ENCODE measurements around the gene TNIP2.
"Not testable (repeated sequence)": the region's sequence is repeated elsewhere in the genome, so short reads cannot be mapped to it uniquely, and the experiment has no call there.

The TNIP2 gene

DNA sequence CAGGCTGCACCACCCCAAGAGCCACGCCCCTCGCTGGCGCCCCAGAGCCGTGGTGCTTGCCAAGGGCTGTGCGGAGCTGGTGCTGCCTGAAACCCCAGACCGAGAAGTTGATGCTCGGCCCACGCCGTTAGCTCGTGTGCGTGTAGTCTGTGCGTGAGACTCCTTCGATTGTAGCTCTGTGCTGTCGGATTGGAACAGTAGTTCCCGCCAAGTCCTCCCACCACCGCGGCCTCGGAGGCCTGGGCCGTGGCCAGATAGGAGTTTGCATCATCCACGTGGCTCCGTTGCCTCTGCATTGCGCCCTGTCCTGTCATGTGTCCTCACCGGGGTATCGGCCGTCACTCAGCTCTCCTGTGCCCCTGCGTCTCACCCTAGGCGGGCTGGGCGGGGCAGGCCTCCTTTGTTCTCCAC is 24.2 kb downstream of the TNIP2 start:
- H3K9me3 ChIP-seq (ENCODE audit: control insufficient read depth, insufficient read depth, low read length), result no peaks in the 10 kb centered on the region
- no peak overlapping the region for H3K9ac ChIP-seq (ENCODE audit: low read depth, low read length)
- H3K4me3 ChIP-seq (ENCODE audit: low read depth, low read length), result no peak overlapping the region
- H3K4me1 ChIP-seq (ENCODE audit: control insufficient read depth, insufficient read depth, low read length), result no peaks in the 10 kb centered on the region
- peaks cover 18% of the 10 kb centered on the region for H3K36me3 ChIP-seq (ENCODE audit: control insufficient read depth, insufficient read depth, low read length)
- no peaks in the 10 kb centered on the region for H3K27me3 ChIP-seq (ENCODE audit: control insufficient read depth, insufficient read depth, low read length)

DNA sequence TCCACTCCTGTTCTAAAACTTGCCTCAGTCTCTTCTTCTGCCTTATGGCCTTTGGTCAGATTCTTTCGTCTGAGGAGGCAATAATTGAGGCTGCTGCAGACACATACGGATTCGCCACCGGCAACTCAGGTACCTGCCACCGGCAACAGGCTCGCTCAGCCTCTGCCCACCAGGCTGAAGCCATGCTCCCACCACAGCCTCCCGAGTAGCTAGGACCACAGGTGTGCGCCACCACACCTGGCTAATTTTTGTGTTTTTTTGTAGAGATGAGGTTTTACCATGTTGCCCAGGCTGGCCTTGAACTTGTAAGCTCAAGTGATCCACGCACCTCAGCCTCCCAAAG is 26.6 kb downstream of the TNIP2 start:
- H3K9me3 ChIP-seq (ENCODE audit: control insufficient read depth, insufficient read depth, low read length), result no peaks in the 10 kb centered on the region
- no peak overlapping the region for H3K4me3 ChIP-seq (ENCODE audit: low read depth, low read length)
- no peaks in the 10 kb centered on the region for H3K27me3 ChIP-seq (ENCODE audit: control insufficient read depth, insufficient read depth, low read length)
- no peak overlapping the region for H3K9ac ChIP-seq (ENCODE audit: low read depth, low read length)
- H3K36me3 ChIP-seq (ENCODE audit: control insufficient read depth, insufficient read depth, low read length), result peaks cover 18% of the 10 kb centered on the region
- H3K4me1 ChIP-seq (ENCODE audit: control insufficient read depth, insufficient read depth, low read length), result no peaks in the 10 kb centered on the region

GRCh38 chr4:2728806-2729532 is 27.2 kb downstream of the TNIP2 start:
- H3K27me3 ChIP-seq (ENCODE audit: control insufficient read depth, insufficient read depth, low read length), result no peaks in the 10 kb centered on the region

GRCh38 chr4:2728221-2728620 is 27.9 kb downstream of the TNIP2 start:
- Histone ChIP-seq H3K9me3 (ENCODE audit: control insufficient read depth, insufficient read depth, low read length) (no peaks in the 10 kb centered on the region), H3K9ac (ENCODE audit: low read depth, low read length) (no peak overlapping the region), H3K27me3 (ENCODE audit: control insufficient read depth, insufficient read depth, low read length) (no peaks in the 10 kb centered on the region), H3K4me3 (ENCODE audit: low read depth, low read length) (no peak overlapping the region), H3K36me3 (ENCODE audit: control insufficient read depth, insufficient read depth, low read length) (peaks cover 18% of the 10 kb centered on the region), H3K4me1 (ENCODE audit: control insufficient read depth, insufficient read depth, low read length) (no peaks in the 10 kb centered on the region)

More at GRCh38 chr4:2728806-2729532, 27.2 kb downstream of the TNIP2 start:
- H3K4me1 ChIP-seq (ENCODE audit: control insufficient read depth, insufficient read depth, low read length), result no peaks in the 10 kb centered on the region
- H3K9me3 ChIP-seq (ENCODE audit: control insufficient read depth, insufficient read depth, low read length), result no peaks in the 10 kb centered on the region
- H3K4me3 ChIP-seq (ENCODE audit: low read depth, low read length), result no peak overlapping the region
- H3K9ac ChIP-seq (ENCODE audit: low read depth, low read length), result no peak overlapping the region
- H3K36me3 ChIP-seq (ENCODE audit: control insufficient read depth, insufficient read depth, low read length), result peaks cover 18% of the 10 kb centered on the region

- not testable (repeated sequence) for H3K4me3 ChIP-seq (ENCODE audit: low read depth, low read length); H3K27me3 ChIP-seq (ENCODE audit: control insufficient read depth, insufficient read depth, low read length); H3K9ac ChIP-seq (ENCODE audit: low read depth, low read length); H3K4me1 ChIP-seq (ENCODE audit: control insufficient read depth, insufficient read depth, low read length); H3K9me3 ChIP-seq (ENCODE audit: control insufficient read depth, insufficient read depth, low read length)
- peaks cover 17% of the 10 kb centered on the region for H3K36me3 ChIP-seq (ENCODE audit: control insufficient read depth, insufficient read depth, low read length)
These were observed 29.3 kb downstream of the TNIP2 start for GRCh38 chr4:2726881-2727280.

GRCh38 chr4:2725380-2725779 is 30.8 kb downstream of the TNIP2 start:
- no peaks in the 10 kb centered on the region for H3K27me3 ChIP-seq (ENCODE audit: control insufficient read depth, insufficient read depth, low read length)
- no peaks in the 10 kb centered on the region for H3K9me3 ChIP-seq (ENCODE audit: control insufficient read depth, insufficient read depth, low read length)
- peaks cover 16% of the 10 kb centered on the region for H3K36me3 ChIP-seq (ENCODE audit: control insufficient read depth, insufficient read depth, low read length)
- no peak overlapping the region for H3K4me3 ChIP-seq (ENCODE audit: low read depth, low read length)
- H3K4me1 ChIP-seq (ENCODE audit: control insufficient read depth, insufficient read depth, low read length), result no peaks in the 10 kb centered on the region
- H3K9ac ChIP-seq (ENCODE audit: low read depth, low read length), result no peak overlapping the region

DNA sequence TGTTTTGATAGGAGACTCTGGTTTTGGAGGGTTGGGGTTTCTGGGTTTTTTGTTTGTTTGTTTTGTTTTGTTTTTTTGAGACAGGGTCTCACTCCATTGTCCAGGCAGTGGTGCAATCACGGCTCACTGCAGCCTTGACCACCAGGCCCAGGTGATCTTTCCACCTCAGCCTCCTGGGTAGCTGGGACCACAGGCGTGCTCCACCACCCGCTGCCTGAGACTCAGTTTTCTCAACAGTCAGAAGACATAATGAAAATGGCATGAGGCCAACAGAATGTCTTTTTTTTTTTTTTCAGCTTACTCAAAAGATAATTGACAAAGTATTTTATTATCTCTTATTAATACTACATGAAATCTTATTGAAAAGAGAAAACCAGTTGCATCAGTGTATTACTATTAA is 32.4 kb downstream of the TNIP2 start:
- Histone ChIP-seq H3K9ac (ENCODE audit: low read depth, low read length) (no peak overlapping the region), H3K36me3 (ENCODE audit: control insufficient read depth, insufficient read depth, low read length) (peaks cover 14% of the 10 kb centered on the region), H3K9me3 (ENCODE audit: control insufficient read depth, insufficient read depth, low read length) (no peaks in the 10 kb centered on the region), H3K4me3 (ENCODE audit: low read depth, low read length) (no peak overlapping the region), H3K4me1 (ENCODE audit: control insufficient read depth, insufficient read depth, low read length) (no peaks in the 10 kb centered on the region), H3K27me3 (ENCODE audit: control insufficient read depth, insufficient read depth, low read length) (no peaks in the 10 kb centered on the region)

DNA sequence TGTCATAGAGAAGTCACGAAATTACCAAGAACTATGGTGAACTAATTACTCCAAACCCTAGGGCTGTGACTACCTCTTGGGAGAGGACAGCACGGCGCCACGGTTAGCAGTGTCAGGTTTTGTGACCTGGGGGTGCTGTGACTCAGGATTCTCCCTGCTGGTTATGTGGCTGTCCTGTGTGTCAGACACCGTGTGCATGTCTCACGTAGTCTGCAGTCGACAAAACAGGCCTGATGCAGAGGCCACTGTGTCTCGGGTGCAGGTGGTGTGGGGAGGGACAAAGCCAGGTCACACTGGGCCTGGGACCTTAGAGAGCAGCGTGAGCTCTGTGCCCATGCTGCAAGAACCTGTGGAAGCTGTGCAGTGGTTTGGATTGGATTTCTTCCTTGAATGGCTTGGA is 34.1 kb downstream of the TNIP2 start:
- Histone ChIP-seq H3K9me3 (ENCODE audit: control insufficient read depth, insufficient read depth, low read length) (no peaks in the 10 kb centered on the region), H3K9ac (ENCODE audit: low read depth, low read length) (no peak overlapping the region), H3K36me3 (ENCODE audit: control insufficient read depth, insufficient read depth, low read length) (peaks cover 14% of the 10 kb centered on the region), H3K4me1 (ENCODE audit: control insufficient read depth, insufficient read depth, low read length) (no peaks in the 10 kb centered on the region), H3K27me3 (ENCODE audit: control insufficient read depth, insufficient read depth, low read length) (no peaks in the 10 kb centered on the region), H3K4me3 (ENCODE audit: low read depth, low read length) (no peak overlapping the region)

GRCh38 chr4:2721586-2721985 is 34.5 kb downstream of the TNIP2 start:
- no peak overlapping the region for H3K9ac ChIP-seq (ENCODE audit: low read depth, low read length)
- no peaks in the 10 kb centered on the region for H3K4me1 ChIP-seq (ENCODE audit: control insufficient read depth, insufficient read depth, low read length)
- H3K9me3 ChIP-seq (ENCODE audit: control insufficient read depth, insufficient read depth, low read length), result no peaks in the 10 kb centered on the region
- no peak overlapping the region for H3K4me3 ChIP-seq (ENCODE audit: low read depth, low read length)
- peaks cover 14% of the 10 kb centered on the region for H3K36me3 ChIP-seq (ENCODE audit: control insufficient read depth, insufficient read depth, low read length)
- H3K27me3 ChIP-seq (ENCODE audit: control insufficient read depth, insufficient read depth, low read length), result no peaks in the 10 kb centered on the region

DNA sequence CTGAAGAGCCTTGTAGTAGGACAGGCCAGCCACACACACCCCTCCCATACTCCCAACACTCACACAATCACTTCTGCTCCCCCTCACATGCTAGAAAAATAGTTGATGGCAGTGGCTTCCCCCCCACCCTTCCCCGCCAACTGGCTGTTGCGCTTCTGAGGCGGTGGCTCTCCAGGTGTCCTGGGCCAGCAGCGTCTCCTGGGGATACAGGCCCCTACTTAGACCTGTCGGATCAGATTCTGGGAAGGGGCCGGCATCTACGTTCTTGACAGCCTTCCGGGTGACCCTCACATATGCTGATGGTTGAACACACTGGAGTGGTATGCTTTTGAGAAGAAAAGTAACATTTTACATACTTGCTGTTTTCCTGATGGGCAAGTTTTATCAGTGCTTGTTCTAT is 39.9 kb downstream of the TNIP2 start:
- H3K9me3 ChIP-seq (ENCODE audit: control insufficient read depth, insufficient read depth, low read length), result no peaks in the 10 kb centered on the region
- H3K9ac ChIP-seq (ENCODE audit: low read depth, low read length), result no peak overlapping the region
- peaks cover 4% of the 10 kb centered on the region for H3K36me3 ChIP-seq (ENCODE audit: control insufficient read depth, insufficient read depth, low read length)
- no peaks in the 10 kb centered on the region for H3K27me3 ChIP-seq (ENCODE audit: control insufficient read depth, insufficient read depth, low read length)
- no peaks in the 10 kb centered on the region for H3K4me1 ChIP-seq (ENCODE audit: control insufficient read depth, insufficient read depth, low read length)
- no peak overlapping the region for H3K4me3 ChIP-seq (ENCODE audit: low read depth, low read length)

DNA sequence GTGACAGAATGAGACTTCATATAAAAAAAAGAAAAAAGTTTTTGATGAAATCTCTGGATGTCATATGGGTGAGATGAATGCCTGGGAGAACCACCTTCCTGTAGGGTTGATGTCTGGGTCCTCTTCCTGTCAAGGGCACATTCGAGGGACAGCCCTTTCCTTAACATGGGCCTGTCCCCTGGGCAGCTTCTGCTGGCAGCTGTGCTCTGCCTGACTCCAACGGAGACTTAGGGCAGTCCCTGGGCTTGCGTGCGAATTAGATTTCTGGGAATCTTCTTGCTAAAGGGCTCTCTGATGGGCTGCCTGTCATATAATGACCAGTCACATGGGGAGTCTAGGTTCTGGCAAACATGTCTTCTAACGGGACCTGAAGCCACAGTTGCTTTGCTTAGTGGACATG is 40.7 kb downstream of the TNIP2 start:
- H3K27me3 ChIP-seq (ENCODE audit: control insufficient read depth, insufficient read depth, low read length), result no peaks in the 10 kb centered on the region
- H3K36me3 ChIP-seq (ENCODE audit: control insufficient read depth, insufficient read depth, low read length), result peaks cover 4% of the 10 kb centered on the region
- no peaks in the 10 kb centered on the region for H3K9me3 ChIP-seq (ENCODE audit: control insufficient read depth, insufficient read depth, low read length)
- no peak overlapping the region for H3K4me3 ChIP-seq (ENCODE audit: low read depth, low read length)
- no peak overlapping the region for H3K9ac ChIP-seq (ENCODE audit: low read depth, low read length)
- H3K4me1 ChIP-seq (ENCODE audit: control insufficient read depth, insufficient read depth, low read length), result no peaks in the 10 kb centered on the region

DNA sequence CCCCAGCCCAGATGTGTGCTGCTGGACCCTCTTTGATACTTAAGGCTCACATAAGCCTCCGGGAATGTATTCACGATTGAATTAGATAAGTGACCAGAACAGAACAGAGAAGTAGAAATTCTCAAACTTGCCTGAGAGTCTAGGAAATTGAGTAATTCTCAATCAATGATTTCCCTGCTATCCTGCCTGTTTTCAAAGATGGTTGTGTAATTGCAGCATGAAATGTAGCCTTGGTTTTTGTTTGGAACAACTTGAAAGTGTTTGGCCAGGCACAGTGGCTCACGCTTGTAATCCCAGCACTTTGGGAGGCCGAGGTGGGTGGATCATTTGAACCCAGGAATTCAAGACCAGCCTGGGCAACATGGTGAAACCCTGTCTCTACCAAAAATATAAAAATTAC is 41.2 kb downstream of the TNIP2 start:
- Histone ChIP-seq H3K9ac (ENCODE audit: low read depth, low read length) (no peak overlapping the region), H3K4me3 (ENCODE audit: low read depth, low read length) (no peak overlapping the region), H3K27me3 (ENCODE audit: control insufficient read depth, insufficient read depth, low read length) (no peaks in the 10 kb centered on the region), H3K36me3 (ENCODE audit: control insufficient read depth, insufficient read depth, low read length) (no peaks in the 10 kb centered on the region), H3K9me3 (ENCODE audit: control insufficient read depth, insufficient read depth, low read length) (no peaks in the 10 kb centered on the region), H3K4me1 (ENCODE audit: control insufficient read depth, insufficient read depth, low read length) (no peaks in the 10 kb centered on the region)
